HL-60 (cell line): ENCODE results near the gene FXR1.

ENCODE experiments used
- DNase-seq, 2 experiments: peaks; one replicate each; pipeline ENCODE4 v3.0.0-alpha.2; 2010 to 2020; ENCODE audit warnings: low read depth in 1 of 2, low spot score in 1 of 2
- H3K27ac ChIP-seq: fragments of 250-450 bp; sonication (Bioruptor Pico); replicated peaks from 2 replicates; pipeline ENCODE4 v1.5.1; 2020; ENCODE audit warnings: mild to moderate bottlenecking, moderate library complexity
- H3K27me3 ChIP-seq: fragments of 250-450 bp; sonication (Bioruptor Pico); 2 replicates; pipeline ENCODE4 v1.5.1; 2021; ENCODE audit warnings: mild to moderate bottlenecking, moderate library complexity; ENCODE audit not compliant: insufficient read depth, poor library complexity, severe bottlenecking
- H3K4me3 ChIP-seq: replicated peaks from 2 replicates; pipeline ENCODE4 v1.5.1; 2011; ENCODE audit warnings: mild to moderate bottlenecking, control low read depth, low read length; ENCODE audit not compliant: insufficient read depth
- CTCF ChIP-seq: IDR thresholded peaks from one replicate; pipeline ENCODE4 v1.5.1; 2011; ENCODE audit warnings: low read length, control low read depth, inconsistent platforms; ENCODE audit not compliant: insufficient read depth
- GABPA ChIP-seq: IDR thresholded peaks from 2 replicates; pipeline ENCODE4 v1.6.1; 2012; ENCODE audit warnings: low read depth
- POLR2AphosphoS5 ChIP-seq: IDR thresholded peaks from 2 replicates; pipeline ENCODE4 v1.6.1; 2012; ENCODE audit warnings: low read depth
- REST ChIP-seq: IDR thresholded peaks from 2 replicates; pipeline ENCODE4 v1.6.1; 2012; ENCODE audit warnings: low read depth; ENCODE audit not compliant: insufficient replicate concordance
- SPI1 ChIP-seq: IDR thresholded peaks from 2 replicates; pipeline ENCODE4 v1.6.1; 2012; ENCODE audit warnings: low read depth, mild to moderate bottlenecking, borderline replicate concordance

The FXR1 gene

GRCh38 chr3:180913581-180914404 lies 1.3 kb downstream of the FXR1 start:
- Histone ChIP-seq H3K4me3 (peak overlapping the region; percentile 80), H3K27me3 (no peaks in the 10 kb centered on the region), H3K27ac (peak overlapping the region; percentile 99)
- TF ChIP-seq GABPA (no peak), SPI1 (no peak), REST (no peak), CTCF (no peak), POLR2AphosphoS5 (no peak)
- no peak for DNase-seq

DNA sequence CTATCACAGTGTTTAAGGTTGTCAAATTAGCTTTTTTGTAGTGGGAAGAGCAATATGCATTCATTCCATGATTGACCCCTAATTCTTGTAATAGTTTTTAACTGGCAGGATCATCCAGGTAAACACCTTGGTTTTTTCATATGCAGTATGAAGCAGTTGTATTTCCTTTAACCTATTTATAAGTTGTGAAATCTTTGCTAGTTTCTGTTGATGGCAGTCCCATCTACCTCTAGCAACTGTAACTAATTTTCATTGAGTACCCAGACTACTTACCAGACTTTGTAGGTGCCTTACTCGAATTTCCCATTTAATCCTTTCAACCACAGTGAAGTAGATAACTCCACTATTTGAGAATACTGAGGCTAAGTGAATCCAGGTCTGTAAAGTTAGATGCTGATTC lies 6.1 kb downstream of the FXR1 start:
- no peak overlapping the region for H3K4me3 ChIP-seq
- no peaks in the 10 kb centered on the region for H3K27me3 ChIP-seq
- no peak overlapping the region for H3K27ac ChIP-seq
- no peak for DNase-seq
- no peak for TF ChIP-seq CTCF
- no peak for TF ChIP-seq SPI1

DNA sequence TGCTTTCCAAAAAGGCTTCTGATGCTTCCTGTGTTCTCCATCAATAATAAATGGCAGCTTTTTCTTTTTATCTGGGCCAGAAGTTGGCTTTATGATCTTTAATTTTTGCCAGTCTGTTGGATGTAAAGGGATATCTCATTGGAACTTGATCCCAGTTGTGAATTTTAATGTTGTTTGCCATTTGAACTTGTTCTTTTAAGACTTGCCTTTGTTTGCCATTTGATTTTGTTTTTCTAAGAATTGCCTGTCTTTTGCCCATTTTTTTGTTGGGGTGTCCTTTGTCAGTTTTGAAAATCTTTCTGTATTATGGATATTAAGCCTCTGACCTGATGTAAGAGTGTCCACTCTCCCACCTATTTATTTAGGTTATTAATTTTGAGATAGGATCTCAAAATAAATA lies 9.8 kb downstream of the FXR1 start:
- no peak for DNase-seq
- TF ChIP-seq GABPA (no peak), REST (no peak), POLR2AphosphoS5 (no peak), SPI1 (no peak), CTCF (no peak)

GRCh38 chr3:180923561-180923960 lies 11.1 kb downstream of the FXR1 start:
- no peak overlapping the region for H3K27ac ChIP-seq
- TF ChIP-seq CTCF (no peak), POLR2AphosphoS5 (no peak), GABPA (no peak), REST (no peak), SPI1 (no peak)
- H3K27me3 ChIP-seq: no peaks in the 10 kb centered on the region
- DNase-seq: no peak
- H3K4me3 ChIP-seq: no peak overlapping the region

More for the DNA sequence above, 9.8 kb downstream of the FXR1 start:
- Histone ChIP-seq H3K27me3 (no peaks in the 10 kb centered on the region), H3K27ac (no peak overlapping the region), H3K4me3 (no peak overlapping the region)
